K562 (cell line): ENCODE data around the gene COX6B1. TPM values are rescaled to one million over a fixed set of nuclear protein-coding genes. Genes with fewer than 3 reads are reported as not detected.

Source experiments
- BRD9 ChIP-seq: fragments of 450-650 bp; IDR thresholded peaks from 2 replicates; pipeline ENCODE4 v1.6.1; 2018; ENCODE audit warnings: low read depth; ENCODE audit not compliant: partially characterized antibody
- CBX8 ChIP-seq: fragments of 200-600 bp; sonication (generic); IDR thresholded peaks from 2 replicates; pipeline ENCODE4 v1.6.1; 2012; ENCODE audit warnings: borderline replicate concordance, mixed run types, low read depth, mild to moderate bottlenecking, moderate library complexity, mixed read lengths, low read length, control low read depth, inconsistent platforms; ENCODE audit not compliant: poor library complexity, severe bottlenecking; ENCODE audit errors: extremely low read depth
- FOXM1 ChIP-seq, 2 experiments: fragments of 450-650 bp in 1 of 2; sonication (generic) in 1 of 2; formaldehyde crosslinking in 1 of 2; IDR thresholded peaks; 2 replicates each; pipeline versions ENCODE4 v1.6.1 to v1.9.0; 2017 to 2022; ENCODE audit warnings: low read depth in 2 of 2, mild to moderate bottlenecking in 2 of 2, missing genetic modification reagents in 1 of 2, moderate library complexity in 1 of 2
- HDAC1 ChIP-seq, 2 experiments: fragments of 450-650 bp; IDR thresholded peaks; 2 replicates each; pipeline ENCODE4 v1.6.1; 2016 to 2017; ENCODE audit warnings: inconsistent platforms in 1 of 2, mild to moderate bottlenecking in 1 of 2, moderate library complexity in 1 of 2
- NCOA4 ChIP-seq: fragments of 450-650 bp; IDR thresholded peaks from 2 replicates; pipeline ENCODE4 v1.6.1; 2018; ENCODE audit warnings: mild to moderate bottlenecking; ENCODE audit not compliant: partially characterized antibody
- NFE2L1 ChIP-seq: fragments of 450-650 bp; IDR thresholded peaks from 2 replicates; pipeline ENCODE4 v1.6.1; 2016; ENCODE audit warnings: missing genetic modification characterization, low read depth, mild to moderate bottlenecking, missing compliant biosample characterization, moderate library complexity, borderline replicate concordance
- RFX1 ChIP-seq: fragments of 450-650 bp; IDR thresholded peaks from 2 replicates; pipeline ENCODE4 v1.6.1; 2016; ENCODE audit warnings: mild to moderate bottlenecking, moderate library complexity
- SRSF1 ChIP-seq: fragments of 200-400 bp; formaldehyde crosslinking; IDR thresholded peaks from 2 replicates; pipeline ENCODE4 v1.6.1; 2017; ENCODE audit warnings: mild to moderate bottlenecking, low read depth, low read length, moderate library complexity
- TAF1 ChIP-seq: IDR thresholded peaks from 2 replicates; pipeline ENCODE4 v1.6.1; 2011; ENCODE audit warnings: mild to moderate bottlenecking, low read length, moderate library complexity; ENCODE audit not compliant: insufficient read depth, control insufficient read depth, severe bottlenecking; ENCODE audit errors: extremely low read depth
- ZC3H11A ChIP-seq: IDR thresholded peaks from 2 replicates; pipeline ENCODE4 v1.6.1; 2012; ENCODE audit warnings: low read depth, low read length, improper control_type of control experiment
- ZFP36 ChIP-seq: fragments of 150-350 bp; IDR thresholded peaks from 2 replicates; pipeline ENCODE4 v1.6.1; 2018; ENCODE audit warnings: low read length, low read depth; ENCODE audit not compliant: partially characterized antibody
- ZNF232 ChIP-seq: sonication (generic); formaldehyde crosslinking; IDR thresholded peaks from 2 replicates; pipeline ENCODE4 v1.8.0; 2022; ENCODE audit warnings: mild to moderate bottlenecking, missing genetic modification reagents
- ZNF76 ChIP-seq: fragments of 250-450 bp; sonication (Bioruptor Pico); IDR thresholded peaks from 2 replicates; pipeline ENCODE4 v1.4.0; 2020; ENCODE audit warnings: mild to moderate bottlenecking, moderate library complexity, borderline replicate concordance
- ZNF785 ChIP-seq: fragments of 250-450 bp; sonication (Bioruptor Pico); IDR thresholded peaks from 2 replicates; pipeline ENCODE4 v1.4.0; 2020; ENCODE audit warnings: mild to moderate bottlenecking
- polyA plus RNA-seq, 8 experiments: library from polyadenylated mRNA; depleted of rRNA in 4 of 8; stranded (reverse) in 5 of 8; unstranded in 3 of 8; fragments of >200 nt; fragmentation: Nextera tagmentation in 2 of 8; fragmentation: Illumina TruSeq in 1 of 8; extraction: Ambion mirVana in 2 of 8; extraction: Trizol in 1 of 8; gene quantifications; 2 replicates each; pipeline versions ENCODE4 v1.2.1 to v1.2.3, GENCODE V29; 2011 to 2014; ENCODE audit warnings: inconsistent platforms in 1 of 8, missing spikeins in 1 of 8
- total RNA-seq, 7 experiments: library from RNA; depleted of rRNA in 6 of 7; stranded (reverse); fragments of >200 nt in 6 of 7; fragmentation: Illumina TruSeq in 2 of 7; extraction: Trizol in 2 of 7; gene quantifications; 2 replicates each; pipeline versions ENCODE4 v1.2.1 to v1.2.3, GENCODE V29; 2011 to 2021; ENCODE audit warnings: low replicate concordance in 1 of 7
- TF ChIP-seq, protein P1 (sequence below): sonication (generic); formaldehyde crosslinking; IDR thresholded peaks from 2 replicates; pipeline ENCODE4 v1.8.0; 2022; ENCODE audit warnings: missing genetic modification reagents, mild to moderate bottlenecking, borderline replicate concordance
- TF ChIP-seq, protein P2 (sequence below): fragments of 250-450 bp; sonication (Bioruptor Pico); IDR thresholded peaks from 2 replicates; pipeline ENCODE4 v1.8.0; 2022; ENCODE audit warnings: inconsistent platforms, mild to moderate bottlenecking, moderate library complexity, borderline replicate concordance
- TF ChIP-seq, protein P3 (sequence below): fragments of 450-650 bp; IDR thresholded peaks from 2 replicates; pipeline ENCODE4 v1.6.1; 2016; ENCODE audit warnings: mild to moderate bottlenecking
- TF ChIP-seq, protein P4 (sequence below), 2 experiments: IDR thresholded peaks; 2 replicates each; pipeline ENCODE4 v1.6.1; 2011; ENCODE audit warnings: borderline replicate concordance in 1 of 2, control low read depth in 1 of 2, low read depth in 1 of 2, low read length in 1 of 2, mild to moderate bottlenecking in 1 of 2, mixed read lengths in 1 of 2, moderate library complexity in 1 of 2; ENCODE audit not compliant: insufficient read depth in 1 of 2, insufficient read length in 1 of 2, poor library complexity in 1 of 2, severe bottlenecking in 1 of 2; ENCODE audit errors: extremely low read depth in 1 of 2

The COX6B1 gene
- total and polyA plus RNA-seq, 9 of the 15 experiments (the other 6 are each of a cell fraction or from before 2014, with no cell fraction given), result 777 to 2,393 (median 1,219) TPM

DNA sequence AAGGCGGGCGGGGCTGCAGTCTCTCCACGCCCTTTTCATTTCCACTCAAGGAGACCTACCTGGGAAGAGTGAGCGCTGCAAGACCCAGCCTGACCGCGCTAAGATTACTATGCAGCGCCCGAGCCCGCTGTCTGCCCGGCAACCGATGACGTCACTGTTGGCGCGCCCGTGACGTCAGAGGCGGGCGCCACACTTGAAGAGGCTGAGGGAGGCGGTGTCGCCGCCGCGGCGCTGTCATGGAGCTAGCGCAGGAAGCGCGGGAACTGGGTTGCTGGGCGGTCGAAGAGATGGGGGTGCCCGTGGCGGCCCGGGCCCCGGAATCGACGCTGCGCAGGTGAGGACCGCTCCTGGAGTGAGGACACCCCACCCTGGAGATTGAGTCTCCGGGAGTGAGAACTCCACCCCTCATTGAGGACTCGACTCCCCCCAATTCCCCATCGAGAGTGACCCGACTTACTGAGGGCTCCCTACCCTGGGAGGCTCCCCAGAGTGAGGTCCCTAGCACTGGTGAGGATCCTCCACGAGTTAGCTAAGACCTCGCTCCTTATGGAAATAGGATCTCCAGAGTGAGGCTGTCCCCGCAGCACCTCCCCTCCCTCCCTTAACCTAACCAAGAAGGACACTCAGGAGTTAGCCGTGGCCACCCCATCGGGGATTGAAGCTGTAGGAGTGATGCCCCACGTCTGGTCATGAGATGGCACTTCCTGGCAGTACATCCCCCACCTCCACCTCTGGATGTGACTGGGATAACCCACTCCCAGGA, 35.4 kb upstream of the COX6B1 start, which contains the start of gene HAUS5 (continued):
- TF ChIP-seq NCOA4, result no peak
- TF ChIP-seq, protein P1, sequence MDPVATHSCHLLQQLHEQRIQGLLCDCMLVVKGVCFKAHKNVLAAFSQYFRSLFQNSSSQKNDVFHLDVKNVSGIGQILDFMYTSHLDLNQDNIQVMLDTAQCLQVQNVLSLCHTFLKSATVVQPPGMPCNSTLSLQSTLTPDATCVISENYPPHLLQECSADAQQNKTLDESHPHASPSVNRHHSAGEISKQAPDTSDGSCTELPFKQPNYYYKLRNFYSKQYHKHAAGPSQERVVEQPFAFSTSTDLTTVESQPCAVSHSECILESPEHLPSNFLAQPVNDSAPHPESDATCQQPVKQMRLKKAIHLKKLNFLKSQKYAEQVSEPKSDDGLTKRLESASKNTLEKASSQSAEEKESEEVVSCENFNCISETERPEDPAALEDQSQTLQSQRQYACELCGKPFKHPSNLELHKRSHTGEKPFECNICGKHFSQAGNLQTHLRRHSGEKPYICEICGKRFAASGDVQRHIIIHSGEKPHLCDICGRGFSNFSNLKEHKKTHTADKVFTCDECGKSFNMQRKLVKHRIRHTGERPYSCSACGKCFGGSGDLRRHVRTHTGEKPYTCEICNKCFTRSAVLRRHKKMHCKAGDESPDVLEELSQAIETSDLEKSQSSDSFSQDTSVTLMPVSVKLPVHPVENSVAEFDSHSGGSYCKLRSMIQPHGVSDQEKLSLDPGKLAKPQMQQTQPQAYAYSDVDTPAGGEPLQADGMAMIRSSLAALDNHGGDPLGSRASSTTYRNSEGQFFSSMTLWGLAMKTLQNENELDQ (CRISPR knock-in tag), result no peak
- TF ChIP-seq ZC3H11A, result no peak
- TF ChIP-seq TAF1, result peak; percentile 78
- peak; percentile 90 for TF ChIP-seq ZNF76
- no peak for TF ChIP-seq ZFP36
- TF ChIP-seq RFX1, result peak; percentile 63
- TF ChIP-seq, protein P2, sequence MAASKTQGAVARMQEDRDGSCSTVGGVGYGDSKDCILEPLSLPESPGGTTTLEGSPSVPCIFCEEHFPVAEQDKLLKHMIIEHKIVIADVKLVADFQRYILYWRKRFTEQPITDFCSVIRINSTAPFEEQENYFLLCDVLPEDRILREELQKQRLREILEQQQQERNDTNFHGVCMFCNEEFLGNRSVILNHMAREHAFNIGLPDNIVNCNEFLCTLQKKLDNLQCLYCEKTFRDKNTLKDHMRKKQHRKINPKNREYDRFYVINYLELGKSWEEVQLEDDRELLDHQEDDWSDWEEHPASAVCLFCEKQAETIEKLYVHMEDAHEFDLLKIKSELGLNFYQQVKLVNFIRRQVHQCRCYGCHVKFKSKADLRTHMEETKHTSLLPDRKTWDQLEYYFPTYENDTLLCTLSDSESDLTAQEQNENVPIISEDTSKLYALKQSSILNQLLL (CRISPR knock-in tag), result no peak
- no peak for TF ChIP-seq FOXM1 (IDR thresholded peaks at IDR 0.05; ENCODE audit: low read depth)
- no peak for TF ChIP-seq FOXM1 (CRISPR knock-in tag; IDR thresholded peaks at IDR 0.05; ENCODE audit: low read depth)
- TF ChIP-seq, protein P3, sequence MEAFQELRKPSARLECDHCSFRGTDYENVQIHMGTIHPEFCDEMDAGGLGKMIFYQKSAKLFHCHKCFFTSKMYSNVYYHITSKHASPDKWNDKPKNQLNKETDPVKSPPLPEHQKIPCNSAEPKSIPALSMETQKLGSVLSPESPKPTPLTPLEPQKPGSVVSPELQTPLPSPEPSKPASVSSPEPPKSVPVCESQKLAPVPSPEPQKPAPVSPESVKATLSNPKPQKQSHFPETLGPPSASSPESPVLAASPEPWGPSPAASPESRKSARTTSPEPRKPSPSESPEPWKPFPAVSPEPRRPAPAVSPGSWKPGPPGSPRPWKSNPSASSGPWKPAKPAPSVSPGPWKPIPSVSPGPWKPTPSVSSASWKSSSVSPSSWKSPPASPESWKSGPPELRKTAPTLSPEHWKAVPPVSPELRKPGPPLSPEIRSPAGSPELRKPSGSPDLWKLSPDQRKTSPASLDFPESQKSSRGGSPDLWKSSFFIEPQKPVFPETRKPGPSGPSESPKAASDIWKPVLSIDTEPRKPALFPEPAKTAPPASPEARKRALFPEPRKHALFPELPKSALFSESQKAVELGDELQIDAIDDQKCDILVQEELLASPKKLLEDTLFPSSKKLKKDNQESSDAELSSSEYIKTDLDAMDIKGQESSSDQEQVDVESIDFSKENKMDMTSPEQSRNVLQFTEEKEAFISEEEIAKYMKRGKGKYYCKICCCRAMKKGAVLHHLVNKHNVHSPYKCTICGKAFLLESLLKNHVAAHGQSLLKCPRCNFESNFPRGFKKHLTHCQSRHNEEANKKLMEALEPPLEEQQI, result no peak
- no peak for TF ChIP-seq SRSF1
- TF ChIP-seq ZNF785 (CRISPR knock-in tag), result no peak
- TF ChIP-seq, protein P4, sequence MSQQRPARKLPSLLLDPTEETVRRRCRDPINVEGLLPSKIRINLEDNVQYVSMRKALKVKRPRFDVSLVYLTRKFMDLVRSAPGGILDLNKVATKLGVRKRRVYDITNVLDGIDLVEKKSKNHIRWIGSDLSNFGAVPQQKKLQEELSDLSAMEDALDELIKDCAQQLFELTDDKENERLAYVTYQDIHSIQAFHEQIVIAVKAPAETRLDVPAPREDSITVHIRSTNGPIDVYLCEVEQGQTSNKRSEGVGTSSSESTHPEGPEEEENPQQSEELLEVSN (IDR thresholded peaks at IDR 0.05; ENCODE audit: borderline replicate concordance in 1 of 2, extremely low read depth in 1 of 2, insufficient read depth in 1 of 2, insufficient read length in 1 of 2, low read depth in 1 of 2, low read length in 1 of 2, poor library complexity in 1 of 2, severe bottlenecking in 1 of 2), result peak; percentile 96
- no peak for TF ChIP-seq CBX8
- peak in 1 of 2 experiments; percentile 90; a peak in 2 of 4 replicates for TF ChIP-seq HDAC1 (IDR thresholded peaks at IDR 0.05)
- TF ChIP-seq ZNF232 (CRISPR knock-in tag), result no peak
- TF ChIP-seq NFE2L1 (tag), result no peak
- no peak for TF ChIP-seq BRD9
